ENCODE results near the gene NQO2. TPM values are rescaled to one million over a fixed set of nuclear protein-coding genes. Genes with fewer than 3 reads are reported as not detected.

The NQO2 gene
- total and polyA plus RNA-seq, 2 of the 13 experiments (the other 11 are each of a cell fraction or from before 2014, with no cell fraction given): 32.2 to 56.5 TPM

DNA sequence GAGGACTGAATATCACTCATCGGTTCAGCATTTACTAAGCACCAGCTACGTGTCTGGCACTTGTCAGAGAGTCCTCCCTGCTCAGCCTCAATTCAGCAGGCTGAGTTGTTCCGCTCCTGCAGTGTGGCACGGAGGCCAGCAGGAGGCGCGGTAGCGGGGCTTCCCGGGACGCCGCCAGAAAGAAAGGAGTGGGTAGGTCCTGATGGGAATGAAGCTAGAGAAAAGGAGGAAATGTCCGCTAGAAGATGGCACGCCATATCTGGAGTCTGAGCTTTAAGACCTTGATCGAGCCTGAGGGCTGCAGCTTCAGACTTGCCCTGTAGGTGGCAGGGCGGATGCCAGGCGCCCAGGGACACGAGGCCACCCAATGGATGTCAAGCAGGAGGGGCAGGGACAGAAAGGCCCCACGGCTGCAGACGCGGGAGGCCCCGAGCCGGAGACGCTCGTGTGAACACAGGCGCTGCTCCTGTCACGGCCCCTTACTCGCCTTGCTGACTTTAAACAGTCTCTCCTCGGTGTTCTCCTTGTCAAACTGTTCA lies 47.1 kb upstream of the NQO2 start (continued):
- TF ChIP-seq, protein P1, sequence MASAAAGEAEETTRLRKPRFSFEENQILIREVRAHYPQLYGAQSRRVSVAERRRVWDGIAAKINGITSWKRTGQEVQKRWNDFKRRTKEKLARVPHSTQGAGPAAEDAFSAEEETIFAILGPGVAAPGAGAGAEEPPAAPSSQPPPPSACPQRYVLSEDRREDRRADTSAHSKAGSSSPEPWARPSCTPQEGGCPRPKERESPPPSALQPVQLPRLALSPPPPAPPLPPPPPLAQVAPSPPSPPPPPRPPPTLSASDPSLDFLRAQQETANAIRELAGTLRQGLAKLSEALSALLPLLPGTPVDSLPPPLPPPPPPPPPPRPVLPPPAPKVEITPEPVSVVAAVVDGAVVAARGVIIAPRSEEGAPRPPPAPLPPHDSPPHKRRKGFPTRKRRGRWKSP (CRISPR knock-in tag; IDR thresholded peaks at IDR 0.05): peak; percentile 87
- TF ChIP-seq SMAD9 (CRISPR knock-in tag; IDR thresholded peaks at IDR 0.05): no peak
- TF ChIP-seq ZFP36L1 (CRISPR knock-in tag; IDR thresholded peaks at IDR 0.05): no peak
- peak; percentile 74; the same call in 1 of the 2 replicates for TF ChIP-seq TBX2 (CRISPR knock-in tag; IDR thresholded peaks at IDR 0.05; ENCODE audit: borderline replicate concordance)
- TF ChIP-seq STAT5B (CRISPR knock-in tag; IDR thresholded peaks at IDR 0.05): no peak
- TF ChIP-seq ZNF841 (CRISPR knock-in tag; IDR thresholded peaks at IDR 0.05; ENCODE audit: borderline replicate concordance): no peak
- peak; percentile 86 for TF ChIP-seq BORCS8-MEF2B (CRISPR knock-in tag; IDR thresholded peaks at IDR 0.05)
- TF ChIP-seq MXI1 (IDR thresholded peaks at IDR 0.05; ENCODE audit: borderline replicate concordance, low read depth, low read length): peak; percentile 17; the same call in 1 of the 3 replicates
- TF ChIP-seq XBP1 (CRISPR knock-in tag; IDR thresholded peaks at IDR 0.05): no peak
- no peak for TF ChIP-seq ZFAT (CRISPR knock-in tag; conservative IDR thresholded peaks at IDR 0.05)
- TF ChIP-seq, protein P2, sequence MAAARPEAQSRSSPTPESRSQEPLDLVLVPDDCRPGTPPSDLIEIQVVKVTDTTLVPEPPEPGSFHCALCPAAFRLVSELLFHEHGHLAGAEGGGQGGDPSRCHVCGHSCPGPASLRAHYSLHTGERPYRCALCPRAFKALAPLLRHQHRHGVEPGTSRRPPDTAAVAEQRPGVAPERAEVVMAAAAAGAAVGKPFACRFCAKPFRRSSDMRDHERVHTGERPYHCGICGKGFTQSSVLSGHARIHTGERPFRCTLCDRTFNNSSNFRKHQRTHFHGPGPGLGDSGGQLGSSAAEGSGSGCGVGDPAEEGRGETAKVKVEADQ (CRISPR knock-in tag; IDR thresholded peaks at IDR 0.05; ENCODE audit: borderline replicate concordance): peak; percentile 76; the same call in 1 of the 2 replicates
- TF ChIP-seq SNRNP70 (IDR thresholded peaks at IDR 0.05; ENCODE audit: low read depth, low read length): no peak
- TF ChIP-seq, protein P3, sequence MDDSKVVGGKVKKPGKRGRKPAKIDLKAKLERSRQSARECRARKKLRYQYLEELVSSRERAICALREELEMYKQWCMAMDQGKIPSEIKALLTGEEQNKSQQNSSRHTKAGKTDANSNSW (CRISPR knock-in tag; IDR thresholded peaks at IDR 0.05; ENCODE audit: borderline replicate concordance): no peak
- no peak for TF ChIP-seq SP140L (CRISPR knock-in tag; IDR thresholded peaks at IDR 0.05; ENCODE audit: borderline replicate concordance)
- TF ChIP-seq, protein P4, sequence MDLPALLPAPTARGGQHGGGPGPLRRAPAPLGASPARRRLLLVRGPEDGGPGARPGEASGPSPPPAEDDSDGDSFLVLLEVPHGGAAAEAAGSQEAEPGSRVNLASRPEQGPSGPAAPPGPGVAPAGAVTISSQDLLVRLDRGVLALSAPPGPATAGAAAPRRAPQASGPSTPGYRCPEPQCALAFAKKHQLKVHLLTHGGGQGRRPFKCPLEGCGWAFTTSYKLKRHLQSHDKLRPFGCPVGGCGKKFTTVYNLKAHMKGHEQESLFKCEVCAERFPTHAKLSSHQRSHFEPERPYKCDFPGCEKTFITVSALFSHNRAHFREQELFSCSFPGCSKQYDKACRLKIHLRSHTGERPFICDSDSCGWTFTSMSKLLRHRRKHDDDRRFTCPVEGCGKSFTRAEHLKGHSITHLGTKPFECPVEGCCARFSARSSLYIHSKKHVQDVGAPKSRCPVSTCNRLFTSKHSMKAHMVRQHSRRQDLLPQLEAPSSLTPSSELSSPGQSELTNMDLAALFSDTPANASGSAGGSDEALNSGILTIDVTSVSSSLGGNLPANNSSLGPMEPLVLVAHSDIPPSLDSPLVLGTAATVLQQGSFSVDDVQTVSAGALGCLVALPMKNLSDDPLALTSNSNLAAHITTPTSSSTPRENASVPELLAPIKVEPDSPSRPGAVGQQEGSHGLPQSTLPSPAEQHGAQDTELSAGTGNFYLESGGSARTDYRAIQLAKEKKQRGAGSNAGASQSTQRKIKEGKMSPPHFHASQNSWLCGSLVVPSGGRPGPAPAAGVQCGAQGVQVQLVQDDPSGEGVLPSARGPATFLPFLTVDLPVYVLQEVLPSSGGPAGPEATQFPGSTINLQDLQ (CRISPR knock-in tag; IDR thresholded peaks at IDR 0.05): no peak
- TF ChIP-seq, protein P5, sequence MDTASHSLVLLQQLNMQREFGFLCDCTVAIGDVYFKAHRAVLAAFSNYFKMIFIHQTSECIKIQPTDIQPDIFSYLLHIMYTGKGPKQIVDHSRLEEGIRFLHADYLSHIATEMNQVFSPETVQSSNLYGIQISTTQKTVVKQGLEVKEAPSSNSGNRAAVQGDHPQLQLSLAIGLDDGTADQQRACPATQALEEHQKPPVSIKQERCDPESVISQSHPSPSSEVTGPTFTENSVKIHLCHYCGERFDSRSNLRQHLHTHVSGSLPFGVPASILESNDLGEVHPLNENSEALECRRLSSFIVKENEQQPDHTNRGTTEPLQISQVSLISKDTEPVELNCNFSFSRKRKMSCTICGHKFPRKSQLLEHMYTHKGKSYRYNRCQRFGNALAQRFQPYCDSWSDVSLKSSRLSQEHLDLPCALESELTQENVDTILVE (CRISPR knock-in tag; IDR thresholded peaks at IDR 0.05): peak; percentile 24; the same call in 1 of the 2 replicates
- no peak for TF ChIP-seq SP2 (CRISPR knock-in tag; IDR thresholded peaks at IDR 0.05)
- TF ChIP-seq GATA4 (IDR thresholded peaks at IDR 0.05; ENCODE audit: borderline replicate concordance, low read depth): no peak
- TF ChIP-seq, protein P6, sequence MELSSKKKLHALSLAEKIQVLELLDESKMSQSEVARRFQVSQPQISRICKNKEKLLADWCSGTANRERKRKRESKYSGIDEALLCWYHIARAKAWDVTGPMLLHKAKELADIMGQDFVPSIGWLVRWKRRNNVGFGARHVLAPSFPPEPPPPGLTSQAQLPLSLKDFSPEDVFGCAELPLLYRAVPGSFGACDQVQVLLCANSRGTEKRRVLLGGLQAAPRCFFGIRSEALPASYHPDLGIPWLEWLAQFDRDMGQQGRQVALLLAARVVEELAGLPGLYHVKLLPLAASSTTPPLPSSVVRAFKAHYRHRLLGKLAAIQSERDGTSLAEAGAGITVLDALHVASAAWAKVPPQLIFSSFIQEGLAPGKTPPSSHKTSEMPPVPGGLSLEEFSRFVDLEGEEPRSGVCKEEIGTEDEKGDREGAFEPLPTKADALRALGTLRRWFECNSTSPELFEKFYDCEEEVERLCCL (CRISPR knock-in tag; IDR thresholded peaks at IDR 0.05; ENCODE audit: borderline replicate concordance): 0 out of 2 replicates have a peak, but pooled peaks have one; percentile 68
- peak; percentile 53; the same call in 1 of the 2 replicates for TF ChIP-seq ZNF232 (CRISPR knock-in tag; IDR thresholded peaks at IDR 0.05; ENCODE audit: borderline replicate concordance)
- TF ChIP-seq SIN3A (IDR thresholded peaks at IDR 0.05; ENCODE audit: borderline replicate concordance, low read depth, low read length): 0 out of 2 replicates have a peak, but pooled peaks have one; percentile 54
- no peak for TF ChIP-seq RBFOX2 (IDR thresholded peaks at IDR 0.05; ENCODE audit: low read depth, low read length)
- TF ChIP-seq SP5 (CRISPR knock-in tag; IDR thresholded peaks at IDR 0.05; ENCODE audit: borderline replicate concordance, low read depth): peak; percentile 12; the same call in 1 of the 2 replicates
